Measurements from ENCODE around the gene ZCCHC18. TPM values are rescaled to one million over a fixed set of nuclear protein-coding genes. Genes with fewer than 3 reads are reported as not detected.

The ZCCHC18 gene
- total RNA-seq, 1 experiment from 2014 or later = 1.5 TPM

- WGBS (ENCODE audit: extremely low coverage, insufficient read length, low lambda C conversion rate) = no CpG with 5 or more reads among the region's 4 CpGs
- H3K27me3 ChIP-seq (ENCODE audit: insufficient read depth, low read length) = no peaks in the 10 kb centered on the region
These were observed 28.3 kb upstream of the ZCCHC18 start for GRCh38 chrX:104084063-104084462.

More at GRCh38 chrX:104084063-104084462, 28.3 kb upstream of the ZCCHC18 start:
- TF ChIP-seq CTCF (conservative IDR thresholded peaks at IDR 0.05) = no peak
- H3K9me3 Mint-ChIP-seq = peaks cover 0 to 10% of the 10 kb centered on the region in 2 experiments; a peak in 2 of 5 replicates
- Histone ChIP-seq H3K4me2 (ENCODE audit: insufficient read depth, insufficient read length, low read length) (no peak overlapping the region), H3K56ac (ENCODE audit: insufficient read length, low read depth, low read length) (no peak overlapping the region), H2BK20ac (ENCODE audit: low read depth, low read length, poor library complexity, severe bottlenecking) (no peak overlapping the region), H3K79me2 (ENCODE audit: insufficient read depth, low read length) (no peaks in the 10 kb centered on the region), H3K4me1 (ENCODE audit: insufficient read depth, low read length) (no peaks in the 10 kb centered on the region), H2AFZ (ENCODE audit: low read length) (no peak overlapping the region), H4K5ac (ENCODE audit: insufficient read length, low read depth, low read length) (no peak overlapping the region), H2BK120ac (ENCODE audit: low read depth, low read length, poor library complexity, severe bottlenecking) (no peak overlapping the region), H3K23me2 (ENCODE audit: insufficient read length, low read depth, low read length, poor library complexity, severe bottlenecking) (no peaks in the 10 kb centered on the region), H4K8ac (replicated peaks; ENCODE audit: insufficient read length, low read depth, low read length) (no peak overlapping the region), H3K27ac (ENCODE audit: insufficient read length, low read depth, low read length) (no peak overlapping the region), H4K91ac (ENCODE audit: insufficient read length, low read depth, low read length) (no peak overlapping the region), H4K20me1 (ENCODE audit: control insufficient read depth, insufficient read depth, insufficient read length) (no peaks in the 10 kb centered on the region), H3K23ac (ENCODE audit: insufficient read length, low read depth, low read length) (no peak overlapping the region), H3K9ac (ENCODE audit: extremely low read depth, insufficient read length, low read length) (no peak overlapping the region), H3T11ph (ENCODE audit: low read length) (no peak overlapping the region), H3K18ac (ENCODE audit: insufficient read length, low read depth, low read length) (no peak overlapping the region), H3K14ac (ENCODE audit: insufficient read depth, low read length) (no peak overlapping the region), H3K9me3 (ENCODE audit: control insufficient read depth, low read depth, low read length) (no peaks in the 10 kb centered on the region), H2BK15ac (ENCODE audit: low read depth, low read length) (no peak overlapping the region), H3K4ac (ENCODE audit: low read depth, low read length) (no peak overlapping the region), H2BK12ac (ENCODE audit: insufficient read length, low read depth, low read length) (no peak overlapping the region), H2AK5ac (ENCODE audit: insufficient read length, low read length) (no peak overlapping the region), H2BK5ac (ENCODE audit: insufficient read length, low read length) (no peak overlapping the region), H3K79me1 (ENCODE audit: insufficient read depth, low read depth, low read length, poor library complexity, severe bottlenecking) (no peaks in the 10 kb centered on the region)
- DNase-seq = no peak
- H3K27ac Mint-ChIP-seq = no peak overlapping the region
- no peaks in the 10 kb centered on the region; a peak in 1 of 7 replicates for H3K36me3 Mint-ChIP-seq (ENCODE audit: insufficient read depth in 1 of 3, low read depth in 3 of 3)
- H3K4me3 Mint-ChIP-seq = no peak overlapping the region
- peaks cover 12% of the 10 kb centered on the region for H3K27me3 Mint-ChIP-seq (ENCODE audit: low read depth)
- H3K4me1 Mint-ChIP-seq = no peaks in the 10 kb centered on the region
